CD14-positive monocyte (primary cell): ENCODE data around the gene FOXP1. TPM values are rescaled to one million over a fixed set of nuclear protein-coding genes. Genes with fewer than 3 reads are reported as not detected.

ENCODE experiments used
- DNase-seq, 3 donors: peaks; one replicate each; pipeline ENCODE4 v3.0.0-alpha.2; 2011 to 2022
- H2AFZ ChIP-seq: 2 replicates; pipeline ENCODE4 v1.6.0; 2012; ENCODE audit warnings: mild to moderate bottlenecking, low read depth, low read length, inconsistent platforms; ENCODE audit not compliant: insufficient read depth, poor library complexity, severe bottlenecking
- H3K27ac ChIP-seq, 2 donors: 1 replicate in 1 of 2; 2 replicates in 1 of 2; pipeline ENCODE4 v1.5.1; 2012 to 2013; ENCODE audit warnings: low read length in 2 of 2, control low read depth in 1 of 2, inconsistent platforms in 1 of 2, low read depth in 1 of 2, mild to moderate bottlenecking in 1 of 2
- H3K27me3 ChIP-seq, 2 donors: one replicate each; pipeline versions ENCODE4 v1.6.0 to v1.6.1; 2011 to 2013; ENCODE audit warnings: low read length in 2 of 2; ENCODE audit not compliant: control insufficient read depth in 2 of 2, insufficient read depth in 2 of 2
- H3K36me3 ChIP-seq, 2 donors: replicated peaks in 1 of 2; 1 replicate in 1 of 2; 2 replicates in 1 of 2; pipeline versions ENCODE4 v1.5.1 to v1.6.1; 2012 to 2013; ENCODE audit warnings: low read length in 2 of 2, control low read depth in 1 of 2, inconsistent platforms in 1 of 2, mild to moderate bottlenecking in 1 of 2; ENCODE audit not compliant: insufficient read depth in 2 of 2, control insufficient read depth in 1 of 2
- H3K4me1 ChIP-seq, 2 donors: 1 replicate in 1 of 2; 2 replicates in 1 of 2; pipeline versions ENCODE4 v1.5.1 to v1.6.1; 2012 to 2013; ENCODE audit warnings: low read length in 2 of 2, control low read depth in 1 of 2, inconsistent platforms in 1 of 2, mild to moderate bottlenecking in 1 of 2, moderate library complexity in 1 of 2; ENCODE audit not compliant: insufficient read depth in 2 of 2, control insufficient read depth in 1 of 2
- H3K4me2 ChIP-seq: replicated peaks from 2 replicates; pipeline ENCODE3; 2012; ENCODE audit warnings: low read length, moderate library complexity, mild to moderate bottlenecking; ENCODE audit not compliant: poor library complexity, severe bottlenecking; ENCODE audit errors: extremely low read depth
- H3K4me3 ChIP-seq, 3 experiments: fragments of 200-600 bp in 1 of 3; sonication (generic) in 1 of 3; replicated peaks in 1 of 3; 1 replicate in 2 of 3; 2 replicates in 1 of 3; pipeline ENCODE4 v1.5.1; 2011 to 2013; ENCODE audit warnings: low read length in 3 of 3, mild to moderate bottlenecking in 3 of 3, control low read depth in 2 of 3, low read depth in 2 of 3, inconsistent platforms in 1 of 3, moderate library complexity in 1 of 3
- H3K79me2 ChIP-seq: 2 replicates; pipeline ENCODE4 v1.6.0; 2012; ENCODE audit warnings: mild to moderate bottlenecking, control low read depth, inconsistent platforms, low read length, moderate library complexity; ENCODE audit not compliant: insufficient read depth
- H3K9ac ChIP-seq: 2 replicates; pipeline ENCODE4 v1.6.0; 2017; ENCODE audit warnings: low read length, mild to moderate bottlenecking; ENCODE audit not compliant: insufficient read depth, poor library complexity, severe bottlenecking
- H3K9me3 ChIP-seq, 2 donors: replicated peaks in 1 of 2; 1 replicate in 1 of 2; 2 replicates in 1 of 2; pipeline versions ENCODE4 v1.5.1 to v1.6.1; 2012 to 2013; ENCODE audit warnings: low read length in 2 of 2, control low read depth in 1 of 2; ENCODE audit not compliant: control insufficient read depth in 1 of 2, insufficient read depth in 1 of 2
- H4K20me1 ChIP-seq: 2 replicates; pipeline ENCODE4 v1.6.0; 2012; ENCODE audit warnings: mild to moderate bottlenecking, low read length, control low read depth, moderate library complexity; ENCODE audit not compliant: insufficient read depth
- H3K27ac Mint-ChIP-seq, 7 donors: one replicate each; pipeline ENCODE4 v1.8.0; 2020; ENCODE audit warnings: mild to moderate bottlenecking in 7 of 7, mixed read lengths in 7 of 7, moderate library complexity in 6 of 7, inconsistent platforms in 2 of 7
- H3K27me3 Mint-ChIP-seq, 3 donors: one replicate each; pipeline ENCODE4 v1.8.0; 2021 to 2022; ENCODE audit warnings: low read depth in 3 of 3, mild to moderate bottlenecking in 3 of 3, mixed read lengths in 3 of 3, moderate library complexity in 3 of 3, inconsistent platforms in 1 of 3
- H3K36me3 Mint-ChIP-seq, 2 donors: one replicate each; pipeline ENCODE4 v1.8.0; 2020; ENCODE audit warnings: mixed read lengths in 2 of 2, inconsistent platforms in 1 of 2, mild to moderate bottlenecking in 1 of 2
- H3K4me1 Mint-ChIP-seq: one replicate; pipeline ENCODE4 v1.8.0; 2020; ENCODE audit warnings: mild to moderate bottlenecking, mixed read lengths
- H3K4me3 Mint-ChIP-seq, 2 donors: one replicate each; pipeline ENCODE4 v1.8.0; 2020; ENCODE audit warnings: mild to moderate bottlenecking in 2 of 2, mixed read lengths in 2 of 2, moderate library complexity in 1 of 2
- H3K9me3 Mint-ChIP-seq, 7 donors: one replicate each; pipeline ENCODE4 v1.8.0; 2020 to 2022; ENCODE audit warnings: mixed read lengths in 7 of 7, mild to moderate bottlenecking in 6 of 7, moderate library complexity in 6 of 7, inconsistent platforms in 2 of 7
- WGBS: methylation state at CpG from one replicate; pipeline ENCODE4 v1.1.5; 2013; ENCODE audit warnings: missing lambda C conversion rate; ENCODE audit not compliant: insufficient coverage; 5-methylcytosine and 5-hydroxymethylcytosine counted together
- intact Hi-C, 2 donors: fragments of 100-400 bp; cut with micrococcal nuclease; formaldehyde crosslinking; loops; one replicate each; pipeline versions ENCODE4 v1.15.0 to v1.15.1; 2023
- polyA plus RNA-seq, 3 donors: library from polyadenylated mRNA; depleted of rRNA in 1 of 3; unstranded in 2 of 3; stranded (reverse) in 1 of 3; fragments of 300-500 nt in 2 of 3; fragments of >200 nt in 1 of 3; fragmentation: Illumina TruSeq in 2 of 3; gene quantifications; 1 replicate in 2 of 3; 2 replicates in 1 of 3; pipeline ENCODE4 v1.2.3, GENCODE V29; 2012 to 2021
- TF ChIP-seq, protein P1 (sequence below): fragments of 200-600 bp; IDR thresholded peaks from one replicate; pipeline ENCODE4 v1.8.0; 2022; ENCODE audit warnings: antibody characterized with exemption, mild to moderate bottlenecking

Gene FOXP1
- polyA plus RNA-seq, 3 donors: 25.7 to 42.6 (median 27.8) TPM

DNA sequence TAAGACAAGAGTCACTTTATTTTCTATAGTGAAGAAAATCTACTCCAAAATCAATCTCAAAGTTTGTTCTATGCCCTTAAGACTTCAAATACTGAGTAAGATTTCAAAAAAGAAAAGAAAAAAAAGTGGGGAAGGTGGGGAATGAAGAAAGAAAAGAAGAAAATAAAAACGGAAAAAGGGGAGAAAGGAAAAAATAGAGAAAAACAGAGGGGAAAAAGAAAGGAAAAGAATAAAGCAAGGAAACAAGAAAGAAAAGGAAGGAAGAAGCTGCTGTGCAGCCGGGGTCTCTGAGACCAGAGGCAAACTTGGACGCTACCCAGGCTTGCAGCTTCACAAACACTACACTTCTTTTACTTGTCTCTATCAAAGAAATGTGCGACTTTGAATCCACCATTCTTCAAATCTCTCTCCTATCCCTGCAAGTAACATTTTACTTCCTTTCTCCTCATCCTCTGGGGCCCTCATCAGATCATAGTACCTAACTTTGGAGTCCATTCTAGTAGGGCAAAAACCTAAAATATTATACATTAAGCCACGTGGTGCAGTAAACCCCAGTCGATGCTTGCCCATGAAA, 279.8 kb downstream of the FOXP1 start:
- Histone ChIP-seq H3K4me1 (peaks cover 7 to 12% of the 10 kb centered on the region in 2 donors), H3K4me3 (no peak overlapping the region), H3K9ac (peak overlapping the region; percentile 6), H3K36me3 (peaks cover 0 to 10% of the 10 kb centered on the region in 2 donors), H3K27me3 (no peaks in the 10 kb centered on the region), H3K79me2 (peaks cover 51% of the 10 kb centered on the region), H3K27ac (no peak overlapping the region), H3K9me3 (no peaks in the 10 kb centered on the region), H4K20me1 (peaks cover 94% of the 10 kb centered on the region), H2AFZ (no peak overlapping the region), H3K4me2 (no peak overlapping the region)
- TF ChIP-seq, protein P1, sequence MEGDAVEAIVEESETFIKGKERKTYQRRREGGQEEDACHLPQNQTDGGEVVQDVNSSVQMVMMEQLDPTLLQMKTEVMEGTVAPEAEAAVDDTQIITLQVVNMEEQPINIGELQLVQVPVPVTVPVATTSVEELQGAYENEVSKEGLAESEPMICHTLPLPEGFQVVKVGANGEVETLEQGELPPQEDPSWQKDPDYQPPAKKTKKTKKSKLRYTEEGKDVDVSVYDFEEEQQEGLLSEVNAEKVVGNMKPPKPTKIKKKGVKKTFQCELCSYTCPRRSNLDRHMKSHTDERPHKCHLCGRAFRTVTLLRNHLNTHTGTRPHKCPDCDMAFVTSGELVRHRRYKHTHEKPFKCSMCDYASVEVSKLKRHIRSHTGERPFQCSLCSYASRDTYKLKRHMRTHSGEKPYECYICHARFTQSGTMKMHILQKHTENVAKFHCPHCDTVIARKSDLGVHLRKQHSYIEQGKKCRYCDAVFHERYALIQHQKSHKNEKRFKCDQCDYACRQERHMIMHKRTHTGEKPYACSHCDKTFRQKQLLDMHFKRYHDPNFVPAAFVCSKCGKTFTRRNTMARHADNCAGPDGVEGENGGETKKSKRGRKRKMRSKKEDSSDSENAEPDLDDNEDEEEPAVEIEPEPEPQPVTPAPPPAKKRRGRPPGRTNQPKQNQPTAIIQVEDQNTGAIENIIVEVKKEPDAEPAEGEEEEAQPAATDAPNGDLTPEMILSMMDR: no peak
- peak overlapping the region in 5 of 7 donors; percentile 5 to 67 (median 16) for H3K27ac Mint-ChIP-seq
- H3K4me3 Mint-ChIP-seq: no peak overlapping the region
- peaks cover 32% of the 10 kb centered on the region for H3K4me1 Mint-ChIP-seq
- no peak for DNase-seq
- H3K9me3 Mint-ChIP-seq: no peaks in the 10 kb centered on the region
- H3K27me3 Mint-ChIP-seq: peaks cover 0 to 4% (median 0%) of the 10 kb centered on the region in 3 donors
- peaks cover 17 to 22% of the 10 kb centered on the region in 2 donors for H3K36me3 Mint-ChIP-seq
- intact Hi-C loops: loop anchor here in 1 of 2 donors (10.0 kb wide), 1 partner anchor 281 kb away; the partner anchor contains the start of gene FOXP1
- WGBS: 15% methylated on average over 3 of the region's 6 CpGs

DNA sequence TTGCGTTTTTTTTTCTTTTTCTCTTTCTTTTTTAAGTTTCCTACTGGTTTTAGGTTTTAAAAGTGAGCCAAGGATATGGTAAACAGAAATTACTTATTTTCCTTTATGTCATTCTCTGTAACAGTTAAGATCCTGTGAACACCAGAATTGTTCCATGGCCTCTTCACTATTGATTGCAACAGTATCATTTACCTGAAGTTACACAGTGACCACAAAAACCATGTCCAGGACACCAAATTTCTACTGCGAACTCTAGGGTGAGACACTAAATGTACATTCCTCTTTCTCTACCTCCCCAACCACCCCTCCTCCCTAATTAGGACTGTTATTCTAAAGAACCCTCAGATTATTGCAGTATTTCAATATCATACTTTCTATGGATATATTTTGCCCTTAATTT, 280.9 kb downstream of the FOXP1 start:
- no peaks in the 10 kb centered on the region for H3K9me3 Mint-ChIP-seq
- Histone ChIP-seq H3K4me2 (no peak overlapping the region), H3K4me3 (no peak overlapping the region), H4K20me1 (peaks cover 83% of the 10 kb centered on the region), H2AFZ (no peak overlapping the region), H3K36me3 (peaks cover 0 to 10% of the 10 kb centered on the region in 2 donors), H3K27ac (no peak overlapping the region), H3K9me3 (no peaks in the 10 kb centered on the region), H3K4me1 (peaks cover 7 to 12% of the 10 kb centered on the region in 2 donors), H3K79me2 (peaks cover 45% of the 10 kb centered on the region), H3K27me3 (no peaks in the 10 kb centered on the region), H3K9ac (no peak overlapping the region)
- WGBS: no CpG with 5 or more reads among the region's 2 CpGs
- intact Hi-C loops: loop anchor here in 1 of 2 donors (10.0 kb wide), 1 partner anchor 282 kb away; the partner anchor contains the start of gene FOXP1
- peaks cover 32% of the 10 kb centered on the region for H3K4me1 Mint-ChIP-seq
- no peak overlapping the region for H3K4me3 Mint-ChIP-seq
- H3K27ac Mint-ChIP-seq: no peak overlapping the region
- H3K36me3 Mint-ChIP-seq: peaks cover 13 to 24% of the 10 kb centered on the region in 2 donors
- TF ChIP-seq, protein P1: no peak
- DNase-seq: no peak
- H3K27me3 Mint-ChIP-seq: peaks cover 0 to 4% (median 0%) of the 10 kb centered on the region in 3 donors
